GM23338 (cell line): ENCODE measurements around the gene CTDNEP1. TPM values are rescaled to one million over a fixed set of nuclear protein-coding genes. Genes with fewer than 3 reads are reported as not detected.

ENCODE experiments used
- ATAC-seq: fragments of 200-7000 bp; cut with Tn5 transposase; 3 replicates; pipeline ENCODE4 v1.9.1; 2020
- DNase-seq: peaks from one replicate; pipeline ENCODE4 v3.0.0-alpha.2; 2015; ENCODE audit warnings: low spot score
- H2AFZ ChIP-seq: fragments of 200-600 bp; sonication (generic); 2 replicates; pipeline ENCODE4 v1.8.0; 2016; ENCODE audit warnings: antibody characterized with exemption, mild to moderate bottlenecking, moderate library complexity
- H3F3A ChIP-seq: fragments of 200-600 bp; sonication (generic); replicated peaks from 2 replicates; pipeline ENCODE4 v1.8.0; 2017; ENCODE audit warnings: antibody characterized with exemption, mixed run types, low read depth
- H3K27ac ChIP-seq: fragments of 200-600 bp; sonication (generic); 2 replicates; pipeline ENCODE4 v1.6.1; 2016; ENCODE audit warnings: low read depth
- H3K27me3 ChIP-seq: fragments of 200-600 bp; sonication (generic); 2 replicates; pipeline ENCODE4 v1.8.0; 2016; ENCODE audit warnings: mild to moderate bottlenecking, mixed run types, moderate library complexity; ENCODE audit not compliant: insufficient read depth
- H3K36me3 ChIP-seq: fragments of 200-600 bp; sonication (generic); 2 replicates; pipeline ENCODE4 v1.8.0; 2016; ENCODE audit warnings: mild to moderate bottlenecking; ENCODE audit not compliant: insufficient read depth
- H3K4me1 ChIP-seq: fragments of 200-600 bp; sonication (generic); 2 replicates; pipeline ENCODE4 v1.8.0; 2016; ENCODE audit warnings: mild to moderate bottlenecking, moderate library complexity; ENCODE audit not compliant: insufficient read depth
- H3K4me2 ChIP-seq: fragments of 200-600 bp; sonication (generic); 2 replicates; pipeline ENCODE4 v1.7.1; 2017; ENCODE audit warnings: mixed run types
- H3K4me3 ChIP-seq: fragments of 200-600 bp; sonication (generic); 2 replicates; pipeline ENCODE4 v1.6.1; 2016; ENCODE audit warnings: mixed run types
- H3K79me2 ChIP-seq: fragments of 200-600 bp; sonication (generic); replicated peaks from 2 replicates; pipeline ENCODE4 v1.8.0; 2017; ENCODE audit warnings: mild to moderate bottlenecking; ENCODE audit not compliant: insufficient read depth
- H3K9me2 ChIP-seq: fragments of 200-600 bp; sonication (generic); 2 replicates; pipeline ENCODE4 v1.8.0; 2017; ENCODE audit not compliant: insufficient read depth
- H4K20me1 ChIP-seq: fragments of 200-600 bp; sonication (generic); replicated peaks from 2 replicates; pipeline ENCODE4 v1.8.0; 2017; ENCODE audit warnings: mild to moderate bottlenecking; ENCODE audit not compliant: insufficient read depth
- H3K27ac Mint-ChIP-seq: 2 replicates; pipeline ENCODE4 v1.8.0; 2020; ENCODE audit warnings: inconsistent platforms, mild to moderate bottlenecking, moderate library complexity, mixed read lengths
- H3K27me3 Mint-ChIP-seq: 3 replicates; pipeline ENCODE4 v1.8.0; 2022; ENCODE audit warnings: low read depth, mild to moderate bottlenecking, moderate library complexity, mixed read lengths, inconsistent platforms; ENCODE audit not compliant: insufficient read depth, poor library complexity
- H3K36me3 Mint-ChIP-seq: 3 replicates; pipeline ENCODE4 v1.8.0; 2021; ENCODE audit warnings: low read depth, mild to moderate bottlenecking, inconsistent platforms, moderate library complexity, mixed read lengths
- H3K4me1 Mint-ChIP-seq: 3 replicates; pipeline ENCODE4 v1.8.0; 2020; ENCODE audit warnings: mild to moderate bottlenecking, inconsistent platforms, mixed read lengths
- H3K4me3 Mint-ChIP-seq: 3 replicates; pipeline ENCODE4 v1.8.0; 2021; ENCODE audit warnings: moderate library complexity, mild to moderate bottlenecking, inconsistent platforms, mixed read lengths
- H3K9me3 Mint-ChIP-seq: 3 replicates; pipeline ENCODE4 v1.8.0; 2020; ENCODE audit warnings: moderate library complexity, mild to moderate bottlenecking, inconsistent platforms, mixed read lengths
- CREB1 ChIP-seq: fragments of 250-450 bp; sonication (Bioruptor Pico); IDR thresholded peaks from 2 replicates; pipeline ENCODE4 v1.5.0; 2020; ENCODE audit warnings: low read depth, mild to moderate bottlenecking, moderate library complexity
- JUNB ChIP-seq: IDR thresholded peaks from one replicate; pipeline ENCODE4 v1.6.1; 2016; ENCODE audit warnings: antibody characterized with exemption; ENCODE audit not compliant: unreplicated experiment
- NANOG ChIP-seq: IDR thresholded peaks from 2 replicates; pipeline ENCODE4 v1.6.1; 2016; ENCODE audit warnings: antibody characterized with exemption, borderline replicate concordance
- STAT1 ChIP-seq: IDR thresholded peaks from one replicate; pipeline ENCODE4 v1.6.1; 2016; ENCODE audit warnings: antibody characterized with exemption; ENCODE audit not compliant: unreplicated experiment
- ZNF114 ChIP-seq: fragments of 250-450 bp; sonication (Bioruptor Pico); IDR thresholded peaks from 2 replicates; pipeline ENCODE4 v1.5.0; 2020; ENCODE audit warnings: mild to moderate bottlenecking, moderate library complexity
- ZNF331 ChIP-seq: fragments of 250-450 bp; sonication (Bioruptor Pico); IDR thresholded peaks from 2 replicates; pipeline ENCODE4 v1.5.0; 2020; ENCODE audit warnings: low read depth, mild to moderate bottlenecking, moderate library complexity
- polyA plus RNA-seq: library from polyadenylated mRNA; unstranded; fragments of >200 nt; fragmentation: Nextera tagmentation; extraction: Ambion mirVana; gene quantifications from 2 replicates; pipeline ENCODE4 v1.2.1, GENCODE V29; 2016
- total RNA-seq: library from RNA; depleted of rRNA; stranded (reverse); fragments of >200 nt; shearing (Covaris generic); gene quantifications from 2 replicates; pipeline ENCODE4 v1.2.3, GENCODE V29; 2014
- TF ChIP-seq, protein P1 (sequence below): IDR thresholded peaks from one replicate; pipeline ENCODE4 v1.6.1; 2018; ENCODE audit warnings: antibody characterized with exemption; ENCODE audit not compliant: unreplicated experiment
- TF ChIP-seq, protein P2 (sequence below): IDR thresholded peaks from 2 replicates; pipeline ENCODE4 v1.6.1; 2016; ENCODE audit warnings: antibody characterized with exemption
- TF ChIP-seq, protein P3 (sequence below): fragments of 250-450 bp; sonication (Bioruptor Pico); IDR thresholded peaks from 2 replicates; pipeline ENCODE4 v1.5.0; 2020; ENCODE audit warnings: mild to moderate bottlenecking, moderate library complexity

Gene CTDNEP1
- total and polyA plus RNA-seq, 2 experiments from 2014 or later: 48.1 to 93.4 TPM

DNA sequence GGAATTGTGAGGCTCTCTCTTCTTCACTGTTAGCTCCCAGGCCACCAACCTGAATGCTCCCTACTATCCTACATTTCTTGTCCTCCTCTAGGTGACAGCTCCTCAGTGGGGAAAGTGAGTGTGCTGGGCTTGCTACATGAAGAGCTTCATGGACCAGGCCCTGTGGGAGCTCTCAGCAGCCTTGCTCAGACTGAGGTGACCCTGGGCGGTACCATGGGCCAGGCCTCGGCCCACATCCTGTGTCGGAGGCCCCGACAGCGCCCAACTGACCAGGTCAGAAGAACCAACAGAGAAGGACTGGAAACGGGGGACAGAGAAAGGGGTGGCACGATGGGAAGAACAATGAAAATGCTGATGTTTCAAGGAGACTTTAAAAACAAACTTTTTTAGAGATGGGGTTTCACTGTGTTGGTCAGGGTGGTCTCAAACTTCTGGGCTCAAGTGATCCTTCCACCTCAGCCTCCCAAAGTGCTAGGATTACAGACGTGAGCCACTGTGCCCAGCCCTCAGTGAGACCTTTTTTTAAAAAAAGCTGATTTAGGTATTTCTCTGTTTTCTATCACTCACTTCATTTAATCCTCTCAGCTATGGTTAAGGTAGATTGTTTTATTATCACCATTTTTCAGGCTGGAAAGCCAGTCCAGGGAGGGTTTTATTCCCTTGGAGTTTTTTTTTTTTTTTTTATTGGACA, 5.4 kb upstream of the CTDNEP1 start (continued):
- TF ChIP-seq JUNB: no peak
- no peak for TF ChIP-seq NANOG
- TF ChIP-seq ZNF331: no peak
- TF ChIP-seq, protein P1, sequence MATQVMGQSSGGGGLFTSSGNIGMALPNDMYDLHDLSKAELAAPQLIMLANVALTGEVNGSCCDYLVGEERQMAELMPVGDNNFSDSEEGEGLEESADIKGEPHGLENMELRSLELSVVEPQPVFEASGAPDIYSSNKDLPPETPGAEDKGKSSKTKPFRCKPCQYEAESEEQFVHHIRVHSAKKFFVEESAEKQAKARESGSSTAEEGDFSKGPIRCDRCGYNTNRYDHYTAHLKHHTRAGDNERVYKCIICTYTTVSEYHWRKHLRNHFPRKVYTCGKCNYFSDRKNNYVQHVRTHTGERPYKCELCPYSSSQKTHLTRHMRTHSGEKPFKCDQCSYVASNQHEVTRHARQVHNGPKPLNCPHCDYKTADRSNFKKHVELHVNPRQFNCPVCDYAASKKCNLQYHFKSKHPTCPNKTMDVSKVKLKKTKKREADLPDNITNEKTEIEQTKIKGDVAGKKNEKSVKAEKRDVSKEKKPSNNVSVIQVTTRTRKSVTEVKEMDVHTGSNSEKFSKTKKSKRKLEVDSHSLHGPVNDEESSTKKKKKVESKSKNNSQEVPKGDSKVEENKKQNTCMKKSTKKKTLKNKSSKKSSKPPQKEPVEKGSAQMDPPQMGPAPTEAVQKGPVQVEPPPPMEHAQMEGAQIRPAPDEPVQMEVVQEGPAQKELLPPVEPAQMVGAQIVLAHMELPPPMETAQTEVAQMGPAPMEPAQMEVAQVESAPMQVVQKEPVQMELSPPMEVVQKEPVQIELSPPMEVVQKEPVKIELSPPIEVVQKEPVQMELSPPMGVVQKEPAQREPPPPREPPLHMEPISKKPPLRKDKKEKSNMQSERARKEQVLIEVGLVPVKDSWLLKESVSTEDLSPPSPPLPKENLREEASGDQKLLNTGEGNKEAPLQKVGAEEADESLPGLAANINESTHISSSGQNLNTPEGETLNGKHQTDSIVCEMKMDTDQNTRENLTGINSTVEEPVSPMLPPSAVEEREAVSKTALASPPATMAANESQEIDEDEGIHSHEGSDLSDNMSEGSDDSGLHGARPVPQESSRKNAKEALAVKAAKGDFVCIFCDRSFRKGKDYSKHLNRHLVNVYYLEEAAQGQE: no peak

DNA sequence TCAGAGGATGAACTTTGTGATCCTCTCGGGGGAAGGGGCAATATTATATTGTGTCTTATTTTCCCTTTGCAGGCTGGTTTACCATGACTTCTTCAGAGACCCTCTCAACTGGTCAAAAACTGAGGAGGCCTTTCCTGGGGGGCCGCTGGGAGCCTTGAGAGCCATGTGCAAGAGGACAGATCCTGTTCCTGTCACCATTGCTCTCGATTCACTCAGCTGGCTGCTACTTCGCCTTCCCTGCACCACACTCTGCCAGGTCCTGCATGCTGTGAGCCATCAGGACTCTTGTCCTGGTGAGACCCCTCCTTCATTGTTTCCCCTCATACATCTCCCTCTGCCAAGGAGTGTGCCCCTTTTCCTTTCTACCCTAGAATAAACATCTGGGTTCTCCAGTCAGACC, 3.0 kb upstream of the CTDNEP1 start:
- no peak for TF ChIP-seq STAT1
- no peak for TF ChIP-seq ZNF114
- no peak for TF ChIP-seq NANOG
- no peak for TF ChIP-seq CREB1 (CRISPR knock-in tag)
- TF ChIP-seq, protein P2, sequence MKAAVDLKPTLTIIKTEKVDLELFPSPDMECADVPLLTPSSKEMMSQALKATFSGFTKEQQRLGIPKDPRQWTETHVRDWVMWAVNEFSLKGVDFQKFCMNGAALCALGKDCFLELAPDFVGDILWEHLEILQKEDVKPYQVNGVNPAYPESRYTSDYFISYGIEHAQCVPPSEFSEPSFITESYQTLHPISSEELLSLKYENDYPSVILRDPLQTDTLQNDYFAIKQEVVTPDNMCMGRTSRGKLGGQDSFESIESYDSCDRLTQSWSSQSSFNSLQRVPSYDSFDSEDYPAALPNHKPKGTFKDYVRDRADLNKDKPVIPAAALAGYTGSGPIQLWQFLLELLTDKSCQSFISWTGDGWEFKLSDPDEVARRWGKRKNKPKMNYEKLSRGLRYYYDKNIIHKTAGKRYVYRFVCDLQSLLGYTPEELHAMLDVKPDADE: no peak
- Histone ChIP-seq H3K4me1 (peaks cover 11% of the 10 kb centered on the region), H3F3A (peaks cover 15% of the 10 kb centered on the region; the same call in 1 of the 2 replicates), H3K27me3 (no peaks in the 10 kb centered on the region), H2AFZ (no peak overlapping the region), H3K4me3 (no peak overlapping the region), H3K4me2 (no peak overlapping the region), H3K27ac (no peak overlapping the region), H4K20me1 (peaks cover 26% of the 10 kb centered on the region; the same call in 1 of the 2 replicates), H3K9me2 (no peaks in the 10 kb centered on the region), H3K79me2 (peaks cover 41% of the 10 kb centered on the region), H3K36me3 (peaks cover 20% of the 10 kb centered on the region)
- Mint-ChIP-seq H3K4me3 (peak overlapping the region; percentile 31; the same call in 1 of the 3 replicates), H3K27ac (no peak overlapping the region), H3K4me1 (peaks cover 27% of the 10 kb centered on the region), H3K36me3 (peaks cover 63% of the 10 kb centered on the region), H3K9me3 (no peaks in the 10 kb centered on the region; the same call in 2 of the 3 replicates), H3K27me3 (peaks cover 15% of the 10 kb centered on the region)
- no peak for ATAC-seq
- no peak for DNase-seq

DNA sequence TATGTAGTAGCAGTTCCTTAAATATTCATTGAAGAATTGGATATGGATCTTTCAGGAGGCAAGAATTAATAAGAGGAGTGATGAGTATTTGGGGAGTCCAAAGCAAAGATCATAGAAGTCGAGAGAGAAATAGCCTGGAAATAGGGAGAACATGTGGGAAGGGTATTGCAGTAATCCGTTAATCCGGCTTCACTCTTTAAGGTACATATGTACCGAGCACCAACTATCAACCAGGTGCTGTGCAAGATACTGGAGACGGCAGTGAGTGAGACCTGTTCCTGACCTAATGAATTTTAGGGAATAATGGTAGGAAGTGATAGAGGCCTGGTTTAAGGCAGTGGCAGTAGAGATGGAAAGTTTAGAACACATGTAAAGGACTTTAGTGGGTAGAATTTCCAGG, 1.5 kb upstream of the CTDNEP1 start:
- peaks cover 28% of the 10 kb centered on the region for H3K4me1 Mint-ChIP-seq
- peak overlapping the region; percentile 100 for H3K27ac Mint-ChIP-seq
- H3K36me3 Mint-ChIP-seq: peaks cover 49% of the 10 kb centered on the region
- no peak for TF ChIP-seq JUNB
- TF ChIP-seq, protein P3, sequence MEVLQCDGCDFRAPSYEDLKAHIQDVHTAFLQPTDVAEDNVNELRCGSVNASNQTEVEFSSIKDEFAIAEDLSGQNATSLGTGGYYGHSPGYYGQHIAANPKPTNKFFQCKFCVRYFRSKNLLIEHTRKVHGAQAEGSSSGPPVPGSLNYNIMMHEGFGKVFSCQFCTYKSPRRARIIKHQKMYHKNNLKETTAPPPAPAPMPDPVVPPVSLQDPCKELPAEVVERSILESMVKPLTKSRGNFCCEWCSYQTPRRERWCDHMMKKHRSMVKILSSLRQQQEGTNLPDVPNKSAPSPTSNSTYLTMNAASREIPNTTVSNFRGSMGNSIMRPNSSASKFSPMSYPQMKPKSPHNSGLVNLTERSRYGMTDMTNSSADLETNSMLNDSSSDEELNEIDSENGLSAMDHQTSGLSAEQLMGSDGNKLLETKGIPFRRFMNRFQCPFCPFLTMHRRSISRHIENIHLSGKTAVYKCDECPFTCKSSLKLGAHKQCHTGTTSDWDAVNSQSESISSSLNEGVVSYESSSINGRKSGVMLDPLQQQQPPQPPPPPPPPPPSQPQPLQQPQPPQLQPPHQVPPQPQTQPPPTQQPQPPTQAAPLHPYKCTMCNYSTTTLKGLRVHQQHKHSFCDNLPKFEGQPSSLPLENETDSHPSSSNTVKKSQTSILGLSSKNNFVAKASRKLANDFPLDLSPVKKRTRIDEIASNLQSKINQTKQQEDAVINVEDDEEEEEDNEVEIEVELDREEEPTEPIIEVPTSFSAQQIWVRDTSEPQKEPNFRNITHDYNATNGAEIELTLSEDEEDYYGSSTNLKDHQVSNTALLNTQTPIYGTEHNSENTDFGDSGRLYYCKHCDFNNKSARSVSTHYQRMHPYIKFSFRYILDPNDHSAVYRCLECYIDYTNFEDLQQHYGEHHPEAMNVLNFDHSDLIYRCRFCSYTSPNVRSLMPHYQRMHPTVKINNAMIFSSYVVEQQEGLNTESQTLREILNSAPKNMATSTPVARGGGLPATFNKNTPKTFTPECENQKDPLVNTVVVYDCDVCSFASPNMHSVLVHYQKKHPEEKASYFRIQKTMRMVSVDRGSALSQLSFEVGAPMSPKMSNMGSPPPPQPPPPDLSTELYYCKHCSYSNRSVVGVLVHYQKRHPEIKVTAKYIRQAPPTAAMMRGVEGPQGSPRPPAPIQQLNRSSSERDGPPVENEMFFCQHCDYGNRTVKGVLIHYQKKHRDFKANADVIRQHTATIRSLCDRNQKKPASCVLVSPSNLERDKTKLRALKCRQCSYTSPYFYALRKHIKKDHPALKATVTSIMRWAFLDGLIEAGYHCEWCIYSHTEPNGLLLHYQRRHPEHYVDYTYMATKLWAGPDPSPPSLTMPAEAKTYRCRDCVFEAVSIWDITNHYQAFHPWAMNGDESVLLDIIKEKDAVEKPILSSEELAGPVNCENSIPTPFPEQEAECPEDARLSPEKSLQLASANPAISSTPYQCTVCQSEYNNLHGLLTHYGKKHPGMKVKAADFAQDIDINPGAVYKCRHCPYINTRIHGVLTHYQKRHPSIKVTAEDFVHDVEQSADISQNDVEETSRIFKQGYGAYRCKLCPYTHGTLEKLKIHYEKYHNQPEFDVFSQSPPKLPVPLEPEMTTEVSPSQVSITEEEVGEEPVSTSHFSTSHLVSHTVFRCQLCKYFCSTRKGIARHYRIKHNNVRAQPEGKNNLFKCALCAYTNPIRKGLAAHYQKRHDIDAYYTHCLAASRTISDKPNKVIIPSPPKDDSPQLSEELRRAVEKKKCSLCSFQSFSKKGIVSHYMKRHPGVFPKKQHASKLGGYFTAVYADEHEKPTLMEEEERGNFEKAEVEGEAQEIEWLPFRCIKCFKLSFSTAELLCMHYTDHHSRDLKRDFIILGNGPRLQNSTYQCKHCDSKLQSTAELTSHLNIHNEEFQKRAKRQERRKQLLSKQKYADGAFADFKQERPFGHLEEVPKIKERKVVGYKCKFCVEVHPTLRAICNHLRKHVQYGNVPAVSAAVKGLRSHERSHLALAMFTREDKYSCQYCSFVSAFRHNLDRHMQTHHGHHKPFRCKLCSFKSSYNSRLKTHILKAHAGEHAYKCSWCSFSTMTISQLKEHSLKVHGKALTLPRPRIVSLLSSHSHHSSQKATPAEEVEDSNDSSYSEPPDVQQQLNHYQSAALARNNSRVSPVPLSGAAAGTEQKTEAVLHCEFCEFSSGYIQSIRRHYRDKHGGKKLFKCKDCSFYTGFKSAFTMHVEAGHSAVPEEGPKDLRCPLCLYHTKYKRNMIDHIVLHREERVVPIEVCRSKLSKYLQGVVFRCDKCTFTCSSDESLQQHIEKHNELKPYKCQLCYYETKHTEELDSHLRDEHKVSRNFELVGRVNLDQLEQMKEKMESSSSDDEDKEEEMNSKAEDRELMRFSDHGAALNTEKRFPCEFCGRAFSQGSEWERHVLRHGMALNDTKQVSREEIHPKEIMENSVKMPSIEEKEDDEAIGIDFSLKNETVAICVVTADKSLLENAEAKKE (CRISPR knock-in tag): no peak

More for the DNA sequence above, 1.5 kb upstream of the CTDNEP1 start:
- Histone ChIP-seq H3K4me3 (peak overlapping the region; percentile 65), H3K4me1 (peaks cover 15% of the 10 kb centered on the region), H3K36me3 (peaks cover 13% of the 10 kb centered on the region), H2AFZ (no peak overlapping the region), H3K79me2 (peaks cover 47% of the 10 kb centered on the region), H3K27ac (peak overlapping the region; percentile 96), H3F3A (peaks cover 15% of the 10 kb centered on the region; the same call in 1 of the 2 replicates), H3K27me3 (no peaks in the 10 kb centered on the region), H4K20me1 (peaks cover 28% of the 10 kb centered on the region), H3K9me2 (no peaks in the 10 kb centered on the region), H3K4me2 (peak overlapping the region; percentile 87)
- ATAC-seq (no peak), DNase-seq (no peak)
- Mint-ChIP-seq H3K27me3 (peaks cover 18% of the 10 kb centered on the region), H3K4me3 (peak overlapping the region; percentile 91), H3K9me3 (peaks cover 3% of the 10 kb centered on the region; the same call in 2 of the 3 replicates)
